ENCODE measurements around the gene FGF21. TPM values are rescaled to one million over a fixed set of nuclear protein-coding genes. Genes with fewer than 3 reads are reported as not detected.

Gene FGF21
- total and polyA plus RNA-seq, 10 of the 15 experiments (the other 5 are each of a cell fraction or from before 2014, with no cell fraction given): not detected

DNA sequence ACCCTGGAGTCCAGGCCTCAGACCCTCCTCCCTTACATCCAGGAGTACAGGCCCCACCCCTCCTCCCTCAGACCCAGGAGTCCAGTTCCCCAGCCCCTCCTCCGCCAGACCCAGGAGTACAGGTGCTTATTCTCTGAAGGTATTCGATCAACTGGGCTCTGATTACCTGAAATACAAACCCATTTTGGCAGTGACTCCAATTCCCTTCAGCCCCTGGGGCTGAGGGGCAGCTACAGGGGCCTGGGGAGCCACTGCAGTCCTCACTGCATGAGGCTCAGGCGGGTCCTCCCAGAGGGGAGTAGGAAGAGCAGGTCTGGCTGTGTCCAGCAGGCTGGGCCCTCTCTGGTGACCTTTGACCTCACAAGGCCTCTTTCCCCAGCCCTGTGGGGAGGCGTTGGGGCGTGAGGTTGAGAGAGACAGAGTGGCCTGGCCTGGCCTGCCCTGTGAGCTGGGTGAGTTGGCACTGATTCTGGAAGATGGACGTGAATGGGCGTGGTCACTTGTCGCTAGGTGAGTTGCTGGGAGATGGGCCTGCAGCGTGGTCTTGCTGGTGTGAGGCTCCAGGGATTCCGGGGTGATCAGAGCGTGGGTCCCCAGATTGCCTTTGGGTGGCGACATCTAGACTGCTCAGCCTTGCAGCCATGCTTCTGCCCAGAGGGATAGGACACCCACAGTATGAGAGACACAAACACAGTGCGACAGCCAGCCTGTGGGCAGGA is 52.4 kb downstream of the FGF21 start (continued):
- peak; percentile 61 for TF ChIP-seq NR2C1 (IDR thresholded peaks at IDR 0.05)
- TF ChIP-seq NBN (IDR thresholded peaks at IDR 0.05): no peak
- peak; percentile 81 for TF ChIP-seq NR2F1 (conservative IDR thresholded peaks at IDR 0.05)

Small RNA genes lying within 50 kb of the gene (small RNA-seq; reads per million reads assigned to genes)
- not detected for gene RNU6-317P

Other genes starting within 250 kb of the FGF21 start
Only the 7 nearest of the 25 such genes appear.
- not detected in 2 replicates for gene FUT2, start 59.6 kb upstream of the FGF21 start, total RNA-seq (2014; rRNA removed)
- gene FUT2, start 59.6 kb upstream of the FGF21 start, total RNA-seq (2014; rRNA removed; fragmentation: Illumina TruSeq; extraction: Trizol): not detected in 2 replicates
- not detected in 2 replicates for gene FUT2, start 59.6 kb upstream of the FGF21 start, total RNA-seq (2021)
- gene FUT2, start 59.6 kb upstream of the FGF21 start, polyA plus RNA-seq (2011; rRNA removed): not detected in 2 replicates
- not detected in 2 replicates for gene FUT2, start 59.6 kb upstream of the FGF21 start, polyA plus RNA-seq (2014; fragmentation: Illumina TruSeq; extraction: Trizol)
- gene FUT2, start 59.6 kb upstream of the FGF21 start, polyA plus RNA-seq (2014; fragmentation: Nextera tagmentation; extraction: Ambion mirVana): under 1 TPM in 1 of 2 experiments, not detected in 1; 0.02 TPM
- gene FUT2, start 59.6 kb upstream of the FGF21 start, polyA plus RNA-seq (2014; rRNA removed): not detected in 2 replicates
- gene FUT2, start 59.6 kb upstream of the FGF21 start, polyA plus RNA-seq (2016; fragmentation: Nextera tagmentation; extraction: Ambion mirVana): under 1 TPM; 0.07 to 0.13 TPM
- gene MAMSTR, start 35.8 kb upstream of the FGF21 start, total RNA-seq (2014; rRNA removed): 0.11 and 0.73 TPM in 2 replicates
- 0.13 and 0.18 TPM in 2 replicates for gene MAMSTR, start 35.8 kb upstream of the FGF21 start, total RNA-seq (2014; rRNA removed; fragmentation: Illumina TruSeq; extraction: Trizol)
- gene MAMSTR, start 35.8 kb upstream of the FGF21 start, total RNA-seq (2021): 0.32 and 0.33 TPM in 2 replicates
- 0.13 and 0.24 TPM in 2 replicates for gene MAMSTR, start 35.8 kb upstream of the FGF21 start, polyA plus RNA-seq (2011; rRNA removed)
- gene MAMSTR, start 35.8 kb upstream of the FGF21 start, polyA plus RNA-seq (2014; fragmentation: Illumina TruSeq; extraction: Trizol): 0.22 TPM in 1 of 2 replicates, not detected in the other
- gene MAMSTR, start 35.8 kb upstream of the FGF21 start, polyA plus RNA-seq (2014; fragmentation: Nextera tagmentation; extraction: Ambion mirVana): under 1 TPM in 1 of 2 experiments, not detected in 1; 0.04 TPM
- 0.31 and 0.49 TPM in 2 replicates for gene MAMSTR, start 35.8 kb upstream of the FGF21 start, polyA plus RNA-seq (2014; rRNA removed)
- gene MAMSTR, start 35.8 kb upstream of the FGF21 start, polyA plus RNA-seq (2016; fragmentation: Nextera tagmentation; extraction: Ambion mirVana): under 1 TPM; 0.48 to 0.57 TPM
- not detected in 2 replicates for gene RASIP1, start 14.9 kb upstream of the FGF21 start, total RNA-seq (2014; rRNA removed)
- gene RASIP1, start 14.9 kb upstream of the FGF21 start, total RNA-seq (2014; rRNA removed; fragmentation: Illumina TruSeq; extraction: Trizol): not detected in 2 replicates
- 0.08 and 0.19 TPM in 2 replicates for gene RASIP1, start 14.9 kb upstream of the FGF21 start, total RNA-seq (2021)
- gene RASIP1, start 14.9 kb upstream of the FGF21 start, polyA plus RNA-seq (2011; rRNA removed): not detected in 2 replicates
- gene RASIP1, start 14.9 kb upstream of the FGF21 start, polyA plus RNA-seq (2014; fragmentation: Illumina TruSeq; extraction: Trizol): not detected in 2 replicates
- not detected for gene RASIP1, start 14.9 kb upstream of the FGF21 start, polyA plus RNA-seq (2014; fragmentation: Nextera tagmentation; extraction: Ambion mirVana)
- 0.19 TPM in 1 of 2 replicates, not detected in the other for gene RASIP1, start 14.9 kb upstream of the FGF21 start, polyA plus RNA-seq (2014; rRNA removed)
- gene RASIP1, start 14.9 kb upstream of the FGF21 start, polyA plus RNA-seq (2016; fragmentation: Nextera tagmentation; extraction: Ambion mirVana): not detected
- not detected in 2 replicates for gene IZUMO1, start 8.6 kb upstream of the FGF21 start, total RNA-seq (2014; rRNA removed)
- gene IZUMO1, start 8.6 kb upstream of the FGF21 start, total RNA-seq (2014; rRNA removed; fragmentation: Illumina TruSeq; extraction: Trizol): not detected in 2 replicates
- gene IZUMO1, start 8.6 kb upstream of the FGF21 start, total RNA-seq (2021): not detected in 2 replicates
- not detected in 2 replicates for gene IZUMO1, start 8.6 kb upstream of the FGF21 start, polyA plus RNA-seq (2011; rRNA removed)
- gene IZUMO1, start 8.6 kb upstream of the FGF21 start, polyA plus RNA-seq (2014; fragmentation: Illumina TruSeq; extraction: Trizol): not detected in 2 replicates
- not detected for gene IZUMO1, start 8.6 kb upstream of the FGF21 start, polyA plus RNA-seq (2014; fragmentation: Nextera tagmentation; extraction: Ambion mirVana)
- not detected in 2 replicates for gene IZUMO1, start 8.6 kb upstream of the FGF21 start, polyA plus RNA-seq (2014; rRNA removed)
- gene IZUMO1, start 8.6 kb upstream of the FGF21 start, polyA plus RNA-seq (2016; fragmentation: Nextera tagmentation; extraction: Ambion mirVana): not detected
- gene FUT1, start 2.9 kb upstream of the FGF21 start, total RNA-seq (2014; rRNA removed): not detected in 2 replicates
- gene FUT1, start 2.9 kb upstream of the FGF21 start, total RNA-seq (2014; rRNA removed; fragmentation: Illumina TruSeq; extraction: Trizol): not detected in 2 replicates
- gene FUT1, start 2.9 kb upstream of the FGF21 start, total RNA-seq (2021): not detected in 2 replicates
- 0.01 TPM in 1 of 2 replicates, not detected in the other for gene FUT1, start 2.9 kb upstream of the FGF21 start, polyA plus RNA-seq (2011; rRNA removed)
- gene FUT1, start 2.9 kb upstream of the FGF21 start, polyA plus RNA-seq (2014; fragmentation: Illumina TruSeq; extraction: Trizol): not detected in 2 replicates
- gene FUT1, start 2.9 kb upstream of the FGF21 start, polyA plus RNA-seq (2014; fragmentation: Nextera tagmentation; extraction: Ambion mirVana): not detected
- gene FUT1, start 2.9 kb upstream of the FGF21 start, polyA plus RNA-seq (2014; rRNA removed): not detected in 2 replicates
- not detected for gene FUT1, start 2.9 kb upstream of the FGF21 start, polyA plus RNA-seq (2016; fragmentation: Nextera tagmentation; extraction: Ambion mirVana)
- 60.0 and 65.3 TPM in 2 replicates for gene BCAT2, start 55.5 kb downstream of the FGF21 start, total RNA-seq (2014; rRNA removed)
- 29.4 and 30.7 TPM in 2 replicates for gene BCAT2, start 55.5 kb downstream of the FGF21 start, total RNA-seq (2014; rRNA removed; fragmentation: Illumina TruSeq; extraction: Trizol)
- gene BCAT2, start 55.5 kb downstream of the FGF21 start, total RNA-seq (2021): 72.2 and 75.4 TPM in 2 replicates
- gene BCAT2, start 55.5 kb downstream of the FGF21 start, polyA plus RNA-seq (2011; rRNA removed): 16.3 and 37.0 TPM in 2 replicates
- 15.5 and 47.0 TPM in 2 replicates for gene BCAT2, start 55.5 kb downstream of the FGF21 start, polyA plus RNA-seq (2014; fragmentation: Illumina TruSeq; extraction: Trizol)
- 10 to 100 TPM in 1 of 2 experiments, 1 to 10 TPM in 1; 4.2 to 11.0 TPM for gene BCAT2, start 55.5 kb downstream of the FGF21 start, polyA plus RNA-seq (2014; fragmentation: Nextera tagmentation; extraction: Ambion mirVana)
- gene BCAT2, start 55.5 kb downstream of the FGF21 start, polyA plus RNA-seq (2014; rRNA removed): 85.7 and 86.9 TPM in 2 replicates
- 10 to 100 TPM; 98.2 to 98.5 TPM for gene BCAT2, start 55.5 kb downstream of the FGF21 start, polyA plus RNA-seq (2016; fragmentation: Nextera tagmentation; extraction: Ambion mirVana)
- gene HSD17B14, start 81.0 kb downstream of the FGF21 start, total RNA-seq (2014; rRNA removed): 0.28 and 0.98 TPM in 2 replicates
- gene HSD17B14, start 81.0 kb downstream of the FGF21 start, total RNA-seq (2014; rRNA removed; fragmentation: Illumina TruSeq; extraction: Trizol): 0.36 and 0.46 TPM in 2 replicates
- 1.4 TPM in 2 replicates for gene HSD17B14, start 81.0 kb downstream of the FGF21 start, total RNA-seq (2021)
- gene HSD17B14, start 81.0 kb downstream of the FGF21 start, polyA plus RNA-seq (2011; rRNA removed): 1.6 and 4.1 TPM in 2 replicates
- gene HSD17B14, start 81.0 kb downstream of the FGF21 start, polyA plus RNA-seq (2014; fragmentation: Illumina TruSeq; extraction: Trizol): 0.31 TPM in 1 of 2 replicates, not detected in the other
- gene HSD17B14, start 81.0 kb downstream of the FGF21 start, polyA plus RNA-seq (2014; fragmentation: Nextera tagmentation; extraction: Ambion mirVana): under 1 TPM; 0.21 to 0.26 TPM
- gene HSD17B14, start 81.0 kb downstream of the FGF21 start, polyA plus RNA-seq (2014; rRNA removed): 1.4 and 2.1 TPM in 2 replicates
- 1 to 10 TPM in 1 of 2 experiments, under 1 TPM in 1; 0.87 to 1.3 TPM for gene HSD17B14, start 81.0 kb downstream of the FGF21 start, polyA plus RNA-seq (2016; fragmentation: Nextera tagmentation; extraction: Ambion mirVana)

Measured in GM12878 (cell line).